Nephron progenitor cell (in vitro differentiated cells): ENCODE data around the gene AFTPH.

Source experiments
- DNase-seq: peaks from one replicate; pipeline ENCODE4 v3.0.0; 2021
- H3K27ac Mint-ChIP-seq: 2 replicates; pipeline ENCODE4 v1.8.0; 2021; ENCODE audit warnings: mild to moderate bottlenecking, moderate library complexity, mixed read lengths
- H3K27me3 Mint-ChIP-seq: 2 replicates; pipeline ENCODE4 v1.8.0; 2021; ENCODE audit warnings: mild to moderate bottlenecking, low read depth, mixed read lengths; ENCODE audit not compliant: poor library complexity
- H3K36me3 Mint-ChIP-seq: 2 replicates; pipeline ENCODE4 v1.8.0; 2021; ENCODE audit warnings: low read depth, mixed read lengths
- H3K4me1 Mint-ChIP-seq: 2 replicates; pipeline ENCODE4 v1.8.0; 2021; ENCODE audit warnings: mixed read lengths
- H3K4me3 Mint-ChIP-seq: 2 replicates; pipeline ENCODE4 v1.8.0; 2021; ENCODE audit warnings: mild to moderate bottlenecking, moderate library complexity, mixed read lengths
- H3K9me3 Mint-ChIP-seq: 2 replicates; pipeline ENCODE4 v1.8.0; 2021; ENCODE audit warnings: mild to moderate bottlenecking, moderate library complexity, mixed read lengths
- CTCF ChIP-seq: fragments of 200-600 bp; sonication (generic); IDR thresholded peaks from 2 replicates; pipeline ENCODE4 v1.5.0; 2021; ENCODE audit warnings: antibody characterized with exemption

AFTPH gene

DNA sequence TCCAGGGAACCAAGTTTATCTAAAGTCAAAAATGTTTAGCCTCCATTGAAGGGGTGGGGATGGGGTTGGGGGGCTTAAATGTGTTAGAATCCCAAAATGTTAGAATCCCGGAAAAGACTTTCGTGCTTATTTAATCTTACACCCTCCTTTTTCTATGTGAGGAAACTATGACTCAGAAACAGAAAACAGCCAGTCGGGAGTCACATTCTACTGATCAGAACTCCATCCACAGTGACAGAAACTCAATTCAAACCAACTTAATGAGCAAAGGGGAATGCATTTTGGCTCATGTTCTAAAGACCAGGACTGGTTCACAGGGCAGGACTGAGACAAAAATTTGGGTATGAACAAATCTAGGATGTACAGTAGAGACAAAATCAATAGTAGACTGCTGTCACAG is 31.9 kb upstream of the AFTPH start:
- Mint-ChIP-seq H3K4me1 (peaks cover 40% of the 10 kb centered on the region), H3K36me3 (no peaks in the 10 kb centered on the region), H3K27ac (no peak overlapping the region), H3K4me3 (no peak overlapping the region), H3K9me3 (no peaks in the 10 kb centered on the region), H3K27me3 (peaks cover 7% of the 10 kb centered on the region)
- DNase-seq, result no peak
- no peak for TF ChIP-seq CTCF

DNA sequence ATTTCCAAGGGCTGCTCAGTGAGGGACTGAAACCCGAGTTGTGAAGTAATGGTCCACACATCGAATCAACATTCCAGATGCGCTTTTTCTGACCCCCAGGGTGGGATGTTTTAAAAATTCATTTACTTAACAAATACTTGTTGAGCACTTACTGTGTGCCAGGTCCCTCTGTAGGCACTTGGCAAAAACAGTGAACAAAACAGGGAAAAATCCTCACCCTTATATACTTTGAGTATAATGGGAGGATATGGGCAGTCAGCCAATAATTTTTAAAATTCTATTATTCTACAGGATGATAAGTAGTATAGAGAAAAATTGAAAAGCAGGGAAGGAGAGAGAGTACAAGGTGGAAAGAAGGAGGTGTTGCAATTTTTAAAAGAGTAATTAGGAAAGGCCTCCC is 31.3 kb upstream of the AFTPH start:
- Mint-ChIP-seq H3K9me3 (no peaks in the 10 kb centered on the region), H3K27ac (no peak overlapping the region), H3K36me3 (no peaks in the 10 kb centered on the region), H3K4me1 (peaks cover 35% of the 10 kb centered on the region), H3K27me3 (peaks cover 7% of the 10 kb centered on the region), H3K4me3 (no peak overlapping the region)
- no peak for TF ChIP-seq CTCF
- DNase-seq, result no peak

- no peak for DNase-seq
- Mint-ChIP-seq H3K4me3 (no peak overlapping the region), H3K27me3 (peaks cover 10% of the 10 kb centered on the region), H3K27ac (no peak overlapping the region), H3K36me3 (no peaks in the 10 kb centered on the region), H3K4me1 (peaks cover 25% of the 10 kb centered on the region), H3K9me3 (no peaks in the 10 kb centered on the region)
- TF ChIP-seq CTCF, result no peak
Measured at GRCh38 chr2:64493788-64494187, 30.3 kb upstream of the AFTPH start.

GRCh38 chr2:64498438-64498837 is 25.7 kb upstream of the AFTPH start:
- TF ChIP-seq CTCF, result no peak
- H3K27ac Mint-ChIP-seq, result no peak overlapping the region
- H3K36me3 Mint-ChIP-seq, result no peaks in the 10 kb centered on the region
- H3K4me1 Mint-ChIP-seq, result peaks cover 5% of the 10 kb centered on the region
- no peak overlapping the region for H3K4me3 Mint-ChIP-seq
- no peak for DNase-seq
- no peaks in the 10 kb centered on the region for H3K9me3 Mint-ChIP-seq
- peaks cover 9% of the 10 kb centered on the region for H3K27me3 Mint-ChIP-seq

GRCh38 chr2:64500549-64500948 is 23.6 kb upstream of the AFTPH start:
- no peak for TF ChIP-seq CTCF
- Mint-ChIP-seq H3K9me3 (no peaks in the 10 kb centered on the region), H3K4me1 (peaks cover 5% of the 10 kb centered on the region), H3K36me3 (no peaks in the 10 kb centered on the region), H3K4me3 (no peak overlapping the region), H3K27ac (no peak overlapping the region), H3K27me3 (peaks cover 16% of the 10 kb centered on the region)
- no peak for DNase-seq

DNA sequence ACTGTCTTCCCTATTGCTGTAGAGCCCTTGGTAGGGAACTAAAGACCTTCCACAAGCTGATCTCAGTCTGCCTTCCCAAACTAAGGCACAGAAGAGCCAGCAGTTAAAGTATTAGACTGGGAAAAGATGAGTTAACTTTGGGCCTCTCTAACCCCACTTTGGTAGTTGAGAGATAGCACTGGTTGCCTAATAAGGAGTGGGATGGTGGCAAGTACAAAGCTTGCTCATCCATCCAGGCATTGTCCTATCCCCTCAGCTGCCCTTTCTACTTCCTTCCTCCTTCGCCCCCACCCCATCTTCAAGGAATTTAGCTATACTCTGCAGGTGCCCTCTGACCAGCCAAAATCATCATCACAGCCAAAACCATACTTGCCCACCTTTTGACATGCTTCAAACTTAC is 22.2 kb upstream of the AFTPH start:
- Mint-ChIP-seq H3K27ac (no peak overlapping the region), H3K27me3 (peaks cover 13% of the 10 kb centered on the region), H3K9me3 (no peaks in the 10 kb centered on the region), H3K4me3 (no peak overlapping the region), H3K4me1 (peaks cover 5% of the 10 kb centered on the region), H3K36me3 (no peaks in the 10 kb centered on the region)
- TF ChIP-seq CTCF, result no peak
- DNase-seq, result no peak
